H54 (cell line): ENCODE data around the gene DNAJC5.
"Not testable (repeated sequence)": the region's sequence is repeated elsewhere in the genome, so short reads cannot be mapped to it uniquely, and the experiment has no call there.

Source experiments
- DNase-seq: peaks from one replicate; pipeline ENCODE4 v3.0.0; 2011; ENCODE audit warnings: low spot score, mixed read lengths; ENCODE audit not compliant: insufficient read length
- FAIRE-seq: peaks from 3 replicates; lab custom pipeline; 2011; peaks lifted over from hg19 to GRCh38; lab: Jason Lieb, UNC
- POLR2A ChIP-seq: IDR thresholded peaks from 2 replicates; pipeline ENCODE4 v1.6.1; 2011; ENCODE audit warnings: low read depth, mild to moderate bottlenecking, low read length

Gene DNAJC5

DNA sequence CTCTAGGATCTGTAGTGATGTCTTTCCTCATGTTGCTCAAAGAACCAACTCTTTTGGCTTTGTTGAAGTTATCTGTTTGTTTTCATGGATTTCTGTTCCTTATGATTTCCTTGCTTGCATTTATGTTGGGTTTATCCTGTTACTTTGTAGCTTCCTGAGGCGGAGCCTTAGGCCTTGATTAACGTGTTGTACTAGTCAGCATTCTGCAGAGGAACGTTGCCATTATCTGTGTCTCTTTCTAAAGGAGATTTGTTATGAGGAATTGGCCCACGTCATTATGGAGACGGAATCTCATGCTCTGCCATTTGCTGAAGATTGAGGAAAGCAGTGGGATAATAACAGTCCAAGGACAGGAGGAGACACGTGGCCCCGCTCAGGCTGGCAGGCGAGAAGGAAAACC is 31.4 kb downstream of the DNAJC5 start:
- DNase-seq: no peak
- TF ChIP-seq POLR2A: no peak
- FAIRE-seq: no peak

DNA sequence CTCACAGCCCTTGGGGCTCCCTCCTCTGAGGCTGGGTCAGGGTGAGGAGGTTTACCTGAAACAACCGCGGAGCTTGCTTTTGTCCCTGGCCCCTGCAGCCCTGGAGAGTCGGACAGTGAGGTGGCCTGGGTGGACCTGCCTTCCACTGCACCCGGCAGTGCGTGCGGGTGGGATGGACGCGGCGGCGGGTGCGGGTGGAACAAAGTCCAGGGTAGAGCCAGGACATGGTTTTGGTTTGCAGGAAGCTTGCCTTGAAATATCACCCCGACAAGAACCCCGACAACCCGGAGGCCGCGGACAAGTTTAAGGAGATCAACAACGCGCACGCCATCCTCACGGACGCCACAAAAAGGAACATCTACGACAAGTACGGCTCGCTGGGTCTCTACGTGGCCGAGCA is 34.1 kb downstream of the DNAJC5 start:
- no peak for TF ChIP-seq POLR2A
- FAIRE-seq (no peak), DNase-seq (no peak)

DNA sequence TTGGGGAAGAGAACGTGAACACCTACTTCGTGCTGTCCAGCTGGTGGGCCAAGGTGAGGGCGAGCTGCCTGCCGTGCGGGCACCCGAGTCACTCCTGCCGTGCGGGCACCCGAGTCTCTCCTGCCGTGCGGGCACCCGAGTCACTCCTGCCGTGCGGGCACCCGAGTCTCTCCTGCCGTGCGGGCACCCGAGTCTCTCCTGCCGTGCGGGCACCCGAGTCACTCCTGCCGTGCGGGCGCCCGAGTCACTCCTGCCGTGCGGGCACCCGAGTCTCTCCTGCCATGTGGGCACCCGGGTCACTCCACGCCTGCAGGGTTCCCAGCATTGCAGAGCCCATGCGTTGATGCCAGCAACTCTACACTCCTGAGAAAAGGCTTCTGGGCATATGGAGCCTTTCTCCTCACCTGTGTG is 34.6 kb downstream of the DNAJC5 start:
- not testable (repeated sequence) for DNase-seq, FAIRE-seq

DNA sequence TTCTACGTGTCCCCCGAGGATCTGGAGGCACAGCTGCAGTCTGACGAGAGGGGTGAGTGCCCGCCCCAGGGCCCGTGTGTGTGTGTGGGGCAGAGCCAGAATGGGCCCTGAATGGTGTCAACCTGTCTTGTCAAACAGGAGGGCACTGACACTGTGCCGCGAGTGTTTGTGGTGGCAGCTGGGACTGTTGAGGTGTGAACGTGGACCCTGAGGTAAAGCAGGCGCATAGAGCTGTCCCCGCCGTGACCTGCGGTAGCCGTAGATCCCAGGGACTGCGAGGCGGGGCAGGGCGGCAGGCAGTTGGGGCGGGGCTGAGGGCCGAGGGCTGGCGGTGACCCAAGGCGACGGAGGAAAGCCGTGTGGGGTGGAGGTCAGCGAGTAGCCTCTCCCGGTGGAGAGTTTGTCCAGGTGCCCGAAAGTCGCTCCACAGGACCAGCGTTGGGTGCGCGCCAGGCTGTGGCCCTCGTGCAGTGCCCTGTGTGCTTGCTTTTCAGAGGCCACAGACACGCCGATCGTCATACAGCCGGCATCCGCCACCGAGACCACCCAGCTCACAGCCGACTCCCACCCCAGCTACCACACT is 36.1 kb downstream of the DNAJC5 start:
- TF ChIP-seq POLR2A: no peak
- no peak for FAIRE-seq

DNA sequence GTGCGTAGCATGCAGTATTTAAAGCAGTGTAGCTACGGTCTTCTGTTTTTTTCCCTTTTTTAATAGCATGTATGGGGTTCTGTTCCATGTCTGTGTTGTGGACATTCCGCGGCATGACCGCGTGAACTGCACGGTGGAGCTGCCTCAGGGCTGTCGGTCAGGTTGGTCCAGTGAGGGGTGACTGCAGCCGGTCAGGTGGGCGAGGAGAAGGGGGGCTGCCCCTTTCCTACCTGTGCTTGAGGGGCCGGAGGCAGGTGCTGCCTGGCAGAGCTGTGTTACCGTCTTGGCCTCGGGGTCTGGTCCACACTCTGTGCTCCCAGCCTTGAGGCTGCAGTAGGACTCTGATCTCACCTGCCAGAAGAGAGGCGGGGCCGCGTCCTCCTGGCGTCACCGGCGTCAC is 36.8 kb downstream of the DNAJC5 start:
- no peak for TF ChIP-seq POLR2A
- FAIRE-seq: no peak
- no peak for DNase-seq

More for the DNA sequence above, 36.1 kb downstream of the DNAJC5 start:
- DNase-seq: no peak

GRCh38 chr20:63932606-63933160 is 37.8 kb downstream of the DNAJC5 start:
- no peak for FAIRE-seq
- no peak for TF ChIP-seq POLR2A
- DNase-seq: no peak

DNA sequence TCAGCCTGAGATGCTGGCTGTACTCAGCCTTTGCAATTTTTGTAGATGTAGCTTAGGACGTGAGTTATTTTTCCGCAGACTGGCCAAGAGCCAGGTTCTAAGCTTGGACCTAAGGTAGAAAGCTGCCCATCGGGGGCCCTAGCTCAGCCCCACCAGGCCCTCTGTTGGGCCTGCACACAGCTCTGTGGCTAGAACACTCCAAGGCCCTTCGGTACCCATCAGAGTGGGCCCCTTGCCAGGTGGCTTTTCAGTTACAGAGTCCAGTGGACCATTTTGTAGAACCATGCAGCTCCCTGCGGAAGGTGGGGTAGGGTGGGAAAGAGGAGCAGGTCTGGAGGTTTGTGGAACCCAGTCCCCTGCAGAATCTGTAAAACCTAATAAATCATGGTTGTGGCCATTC is 38.7 kb downstream of the DNAJC5 start:
- TF ChIP-seq POLR2A: no peak
- DNase-seq: no peak
- no peak for FAIRE-seq

DNA sequence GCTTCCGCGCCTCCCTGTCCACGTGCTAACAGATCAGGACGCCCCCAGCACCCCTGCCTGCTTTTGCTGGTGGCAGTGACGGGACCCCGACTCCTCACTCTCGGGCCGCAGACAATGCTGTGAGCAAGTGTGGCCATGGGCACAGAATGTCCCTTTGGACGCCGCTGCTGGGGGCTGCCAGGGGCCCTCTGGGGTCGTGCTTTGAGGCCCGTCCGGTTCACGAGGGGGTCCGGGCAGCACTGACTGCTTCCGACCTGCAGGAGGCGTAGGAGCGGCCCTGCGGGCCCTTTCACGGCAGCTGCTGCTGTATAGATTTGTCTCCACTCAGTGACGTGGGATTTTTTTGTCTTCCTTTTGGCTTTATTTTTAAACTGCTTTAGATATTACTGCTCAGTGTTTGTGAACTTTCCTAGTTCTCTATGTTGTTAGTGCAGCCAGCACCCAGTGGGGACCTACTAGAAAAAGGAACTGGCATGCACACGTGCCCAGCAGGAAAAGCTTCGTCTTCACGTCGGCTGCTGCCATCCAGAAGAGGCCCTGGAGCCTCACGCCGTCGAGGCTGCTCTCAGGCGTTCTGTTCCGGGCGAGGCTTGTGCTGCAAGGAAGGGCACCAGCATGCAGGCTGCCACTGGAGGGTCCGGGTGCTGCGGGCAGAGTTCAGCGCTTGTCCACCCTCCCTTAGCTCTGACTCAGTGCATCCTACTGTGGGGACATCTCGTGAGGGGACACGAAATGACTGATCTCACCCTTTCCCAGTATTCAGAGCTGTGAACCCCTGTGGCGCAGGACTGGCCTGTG is 39.5 kb downstream of the DNAJC5 start:
- TF ChIP-seq POLR2A: no peak
- DNase-seq: no peak
- no peak for FAIRE-seq

DNA sequence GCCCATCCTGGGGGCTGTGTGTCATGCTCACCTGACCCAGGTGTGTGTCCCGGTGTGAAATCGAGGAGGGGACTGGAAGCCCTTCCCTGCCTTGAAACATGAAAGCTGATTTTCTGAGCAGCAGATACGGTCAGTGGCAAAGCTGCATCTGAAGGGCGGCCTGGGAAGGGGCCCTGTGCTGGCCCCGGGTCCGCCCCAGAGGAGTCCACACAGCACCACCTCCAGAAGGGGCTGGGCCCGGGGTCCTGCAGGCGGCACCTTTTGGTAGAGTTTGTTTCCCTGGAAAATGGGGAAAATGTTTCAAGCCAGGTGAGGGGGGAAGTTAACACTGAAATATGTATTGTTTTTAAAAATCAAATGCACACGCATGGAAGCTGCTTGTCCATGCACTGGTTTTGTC is 40.5 kb downstream of the DNAJC5 start:
- no peak for FAIRE-seq
- no peak for TF ChIP-seq POLR2A
- DNase-seq: no peak

DNA sequence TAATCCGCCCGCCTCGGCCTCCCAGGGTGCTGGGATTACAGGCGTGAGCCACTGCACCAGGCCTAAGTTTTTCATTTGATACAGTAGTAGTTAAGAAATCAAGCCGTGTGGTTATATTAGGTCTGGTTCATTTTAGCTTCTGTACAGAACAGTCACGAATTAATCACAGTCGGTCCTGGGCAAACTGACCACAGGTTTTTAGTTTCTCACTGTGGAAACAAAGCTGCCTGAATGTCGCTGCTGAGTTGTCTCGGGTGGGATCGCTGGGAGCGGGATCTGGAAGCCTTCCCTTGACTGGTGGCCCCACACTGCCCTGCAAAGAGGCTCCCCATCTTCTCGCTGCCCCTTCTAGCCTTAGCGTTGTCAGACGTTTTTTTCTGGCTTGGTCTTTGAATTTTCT is 42.7 kb downstream of the DNAJC5 start:
- DNase-seq: no peak
- FAIRE-seq: no peak
- no peak for TF ChIP-seq POLR2A

DNA sequence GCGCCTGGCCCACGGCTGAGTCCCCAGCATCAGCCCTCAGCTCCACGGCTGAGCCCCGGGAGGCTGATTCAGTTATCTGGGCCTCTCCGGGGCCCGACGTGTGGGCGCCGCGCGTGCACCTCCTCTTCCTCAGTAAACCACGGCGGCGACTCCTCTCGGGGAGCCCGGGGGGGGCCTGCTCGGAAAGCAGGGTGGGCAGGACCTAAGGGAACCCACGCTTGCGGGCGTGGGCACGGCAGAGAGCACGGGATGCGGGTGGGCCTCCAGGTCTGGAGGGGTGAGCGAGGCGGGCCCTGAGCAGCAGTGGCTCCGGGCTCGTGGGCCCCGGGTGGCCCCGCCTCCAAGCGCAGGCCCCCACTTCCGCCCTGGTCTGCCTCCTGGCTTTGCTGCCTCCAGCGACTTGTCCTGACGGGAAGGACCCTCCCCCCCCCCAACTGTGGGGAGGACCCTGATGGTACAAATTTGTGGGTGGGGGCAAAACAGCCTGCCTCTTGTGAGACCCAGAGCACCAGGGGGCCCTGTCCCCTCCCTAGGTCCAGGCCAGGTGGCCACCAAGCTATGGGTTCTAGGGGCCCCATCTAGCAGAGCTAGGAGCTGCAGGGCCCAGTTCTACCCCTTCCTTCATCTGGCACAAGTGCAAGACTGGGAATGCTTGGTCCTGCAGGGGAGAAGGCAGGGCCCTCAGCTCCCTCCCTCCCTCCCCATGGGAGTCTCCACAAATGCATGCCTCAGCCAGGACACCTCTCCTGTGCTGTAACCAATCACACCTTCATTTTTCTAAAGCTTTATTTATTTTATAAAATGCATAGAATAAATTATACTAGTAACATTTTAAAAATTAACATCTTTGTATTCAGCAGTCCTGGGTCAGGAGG is 44.4 kb downstream of the DNAJC5 start:
- no peak for TF ChIP-seq POLR2A
- DNase-seq: no peak
- no peak for FAIRE-seq

- FAIRE-seq (no peak), DNase-seq (no peak)
- no peak for TF ChIP-seq POLR2A
Measured at GRCh38 chr20:63940071-63940471, 45.1 kb downstream of the DNAJC5 start.

GRCh38 chr20:63940472-63941266 is 45.7 kb downstream of the DNAJC5 start:
- FAIRE-seq (no peak), DNase-seq (no peak)
- no peak for TF ChIP-seq POLR2A
